OCI-LY7 (cell line): ENCODE data around the gene MAP4.

Source experiments
- EZH2phosphoT487 ChIP-seq: fragments of 200-600 bp; sonication (generic); IDR thresholded peaks from 2 replicates; pipeline ENCODE4 v1.6.1; 2018; ENCODE audit warnings: low read depth, borderline replicate concordance, mild to moderate bottlenecking, mixed run types, antibody characterized with exemption, low read length, moderate library complexity, mixed read lengths
- TF ChIP-seq, protein P1 (sequence below): fragments of 200-600 bp; sonication (generic); conservative IDR thresholded peaks from 2 replicates; pipeline ENCODE4 v1.5.1; 2014; ENCODE audit warnings: mild to moderate bottlenecking, antibody characterized with exemption, low read length, moderate library complexity, mixed read lengths

GRCh38 chr3:47851888-47852603, 164.2 kb downstream of the MAP4 start:
- TF ChIP-seq, protein P1, sequence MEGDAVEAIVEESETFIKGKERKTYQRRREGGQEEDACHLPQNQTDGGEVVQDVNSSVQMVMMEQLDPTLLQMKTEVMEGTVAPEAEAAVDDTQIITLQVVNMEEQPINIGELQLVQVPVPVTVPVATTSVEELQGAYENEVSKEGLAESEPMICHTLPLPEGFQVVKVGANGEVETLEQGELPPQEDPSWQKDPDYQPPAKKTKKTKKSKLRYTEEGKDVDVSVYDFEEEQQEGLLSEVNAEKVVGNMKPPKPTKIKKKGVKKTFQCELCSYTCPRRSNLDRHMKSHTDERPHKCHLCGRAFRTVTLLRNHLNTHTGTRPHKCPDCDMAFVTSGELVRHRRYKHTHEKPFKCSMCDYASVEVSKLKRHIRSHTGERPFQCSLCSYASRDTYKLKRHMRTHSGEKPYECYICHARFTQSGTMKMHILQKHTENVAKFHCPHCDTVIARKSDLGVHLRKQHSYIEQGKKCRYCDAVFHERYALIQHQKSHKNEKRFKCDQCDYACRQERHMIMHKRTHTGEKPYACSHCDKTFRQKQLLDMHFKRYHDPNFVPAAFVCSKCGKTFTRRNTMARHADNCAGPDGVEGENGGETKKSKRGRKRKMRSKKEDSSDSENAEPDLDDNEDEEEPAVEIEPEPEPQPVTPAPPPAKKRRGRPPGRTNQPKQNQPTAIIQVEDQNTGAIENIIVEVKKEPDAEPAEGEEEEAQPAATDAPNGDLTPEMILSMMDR: no peak
- TF ChIP-seq EZH2phosphoT487: no peak
